Measurements from ENCODE around the gene SCN10A. TPM values are rescaled to one million over a fixed set of nuclear protein-coding genes. Genes with fewer than 3 reads are reported as not detected.
A peak's percentile ranks its signal among the peaks of the same experiment; 100 is the strongest.

Gene SCN10A
- total RNA-seq, 1 donor from 2014 or later: not detected

DNA sequence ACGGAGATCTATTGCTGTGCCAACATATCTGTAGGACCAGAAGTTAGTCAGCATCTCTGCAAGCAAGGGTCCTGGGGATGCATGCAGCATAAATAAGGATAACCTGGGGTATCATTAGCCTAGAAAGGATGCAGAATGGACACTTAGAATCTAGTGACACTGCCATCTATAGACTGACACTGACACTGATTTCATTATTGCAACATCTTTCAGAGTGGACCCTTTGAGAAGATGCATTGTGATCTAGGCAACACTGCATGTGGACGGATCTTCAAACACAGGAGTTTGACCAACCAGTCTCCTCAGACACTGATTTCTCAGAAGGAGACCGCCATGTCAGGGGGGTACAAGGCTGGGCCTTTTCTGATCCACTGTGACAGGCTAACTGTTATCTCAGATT, 52.4 kb downstream of the SCN10A start:
- DNase-seq: no peak

DNA sequence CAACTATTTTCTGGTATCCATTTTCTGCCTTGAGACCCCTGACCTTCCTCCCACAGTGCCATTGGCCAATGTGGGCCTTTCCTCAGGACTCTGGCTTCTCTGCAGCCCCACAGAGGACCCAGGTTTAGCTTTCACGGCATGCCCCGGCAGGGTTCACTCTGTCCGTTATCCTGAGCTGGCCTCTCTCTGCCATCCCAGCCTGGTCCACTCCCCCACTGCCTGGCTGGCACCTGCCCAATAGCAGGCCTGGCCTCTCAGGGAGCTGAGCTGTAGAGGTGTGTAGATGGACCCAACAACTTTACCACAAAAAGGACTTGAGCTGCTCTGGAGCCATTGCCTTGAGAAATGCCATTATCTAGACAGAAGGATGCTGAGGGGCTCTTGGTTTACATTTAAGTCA, 57.5 kb downstream of the SCN10A start:
- no peak for DNase-seq

DNA sequence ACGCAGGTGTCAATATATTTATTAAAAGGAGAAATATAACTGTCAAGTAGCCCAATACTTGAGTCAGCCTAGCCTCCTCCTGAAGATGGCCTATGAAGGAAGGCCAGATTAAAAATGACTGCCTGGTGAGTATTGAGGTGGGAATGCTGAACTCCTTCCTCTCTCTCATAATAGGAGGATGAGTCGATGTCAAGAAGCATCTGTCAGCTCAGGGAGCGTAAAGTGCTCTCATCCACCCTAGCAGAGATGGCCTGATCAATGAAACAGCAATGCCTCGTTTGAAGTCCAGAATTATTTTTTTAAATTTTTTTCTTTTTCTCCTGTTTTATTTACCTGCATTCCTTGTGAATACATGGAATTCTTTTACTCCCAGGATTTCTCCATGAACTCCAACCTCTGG, 58.3 kb downstream of the SCN10A start:
- DNase-seq: no peak

DNA sequence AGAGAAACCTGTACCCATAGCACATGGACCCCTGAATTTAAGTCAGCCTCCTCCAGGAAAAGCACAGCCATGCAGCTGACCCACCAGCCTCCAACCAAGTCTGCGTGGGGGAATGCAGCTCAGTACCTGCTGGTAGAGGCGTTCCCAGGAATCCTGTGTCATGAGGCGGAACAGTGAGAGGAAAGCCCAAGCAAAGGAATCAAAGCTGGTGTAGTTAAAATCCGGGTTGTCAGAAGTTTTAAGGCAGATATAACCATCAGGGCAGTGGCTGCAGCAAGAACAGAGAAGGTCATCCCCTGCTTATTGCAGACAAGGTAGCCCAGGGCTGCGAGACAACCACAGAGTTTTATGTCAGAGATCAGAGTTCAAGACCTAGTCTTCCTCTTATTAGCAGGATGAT, 59.1 kb downstream of the SCN10A start:
- no peak for DNase-seq

DNA sequence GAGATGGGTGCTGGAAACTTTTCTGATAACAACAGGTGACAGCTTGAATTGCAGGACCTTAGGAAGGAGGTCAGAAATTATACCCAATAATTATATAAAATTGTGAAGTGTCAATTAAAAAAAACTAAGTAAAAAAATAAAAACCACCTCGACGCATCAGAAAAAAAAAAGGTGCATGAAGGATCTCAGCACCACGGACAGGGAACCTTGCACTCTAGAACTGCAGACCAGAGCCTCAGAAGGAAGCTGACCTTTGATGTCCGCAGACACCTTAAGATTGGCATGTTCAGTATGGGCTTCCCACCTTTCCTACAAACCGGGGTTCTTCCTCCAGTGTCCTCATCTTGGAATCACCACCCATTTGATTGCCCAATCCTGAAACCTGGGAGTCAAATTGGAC, 60.9 kb downstream of the SCN10A start:
- peak; percentile 34 for DNase-seq

DNA sequence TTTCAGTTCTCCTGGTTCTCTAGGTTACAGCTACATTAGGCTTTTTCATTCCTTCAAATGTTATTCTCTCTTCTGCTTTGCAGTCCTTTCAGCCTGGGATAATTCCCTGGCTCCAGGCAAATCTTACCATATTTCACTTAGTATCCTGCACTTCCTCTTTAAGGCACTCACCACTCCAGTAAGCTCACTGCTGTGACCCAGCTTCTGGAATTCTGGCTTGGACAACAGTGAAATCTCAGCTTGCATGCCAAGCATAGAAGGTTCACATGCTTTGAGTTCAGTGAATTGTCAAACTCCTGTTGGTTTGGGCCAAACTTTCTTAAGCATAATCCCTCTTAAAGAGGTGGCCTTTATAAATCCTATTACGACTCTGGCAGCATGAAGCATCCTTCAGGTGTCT, 69.4 kb downstream of the SCN10A start:
- no peak for DNase-seq

DNA sequence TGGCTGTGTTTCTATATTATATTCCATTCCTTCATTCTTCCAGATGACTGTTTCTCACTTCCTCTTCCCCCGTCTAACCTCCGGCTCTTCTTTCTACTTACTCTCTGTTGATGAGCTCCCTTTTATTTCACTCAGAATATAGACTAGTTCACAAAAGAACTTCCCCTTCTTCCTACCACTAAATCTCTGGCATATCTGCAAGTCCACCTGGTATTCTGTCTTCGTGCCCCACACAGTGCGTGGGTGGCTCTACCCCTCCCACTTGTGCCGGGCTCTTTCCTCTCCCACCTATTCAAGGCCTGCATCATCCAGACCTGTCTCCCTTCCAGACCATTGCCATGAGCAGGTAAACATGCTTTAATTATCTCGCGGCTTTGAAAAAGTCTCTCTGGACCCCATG, 73.0 kb downstream of the SCN10A start:
- no peak for DNase-seq

DNA sequence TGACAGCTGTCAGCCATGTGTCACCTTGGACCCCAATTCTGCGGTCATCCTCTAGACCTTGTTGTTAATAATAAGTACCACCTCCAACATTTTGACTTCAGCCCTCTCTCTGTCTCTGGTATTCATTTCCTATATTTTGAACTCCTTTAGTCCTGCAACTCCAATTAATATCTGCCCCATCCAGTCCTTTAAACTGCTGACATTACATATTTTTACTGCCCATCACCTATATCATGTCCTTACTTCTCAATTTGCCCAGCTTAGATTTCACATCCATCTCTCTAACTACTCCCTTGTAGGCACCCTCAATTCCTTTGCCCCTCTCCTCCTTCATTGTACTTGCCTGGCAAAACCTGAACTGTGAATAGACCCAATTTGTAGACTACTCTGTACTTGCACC, 73.5 kb downstream of the SCN10A start:
- no peak for DNase-seq

DNA sequence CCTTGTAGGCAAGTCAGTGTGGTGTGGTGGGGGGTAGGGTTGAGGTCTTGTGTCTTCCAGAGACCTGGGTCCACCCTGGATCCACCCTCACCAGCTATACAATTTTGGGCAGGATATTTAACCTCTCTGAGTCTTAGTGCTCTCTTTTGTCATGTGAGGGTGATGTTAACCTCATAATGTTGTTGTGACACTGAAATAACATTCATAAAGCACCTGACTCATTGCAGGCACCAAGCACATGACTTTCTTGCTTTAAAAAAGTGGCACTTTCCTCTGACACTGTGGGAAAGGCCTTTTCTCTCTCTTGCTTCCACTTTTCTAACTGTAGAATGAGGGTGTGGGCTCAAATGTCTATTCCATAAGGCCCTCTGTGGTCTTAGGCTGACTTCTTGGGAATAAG, 75.5 kb downstream of the SCN10A start:
- no peak for DNase-seq

DNA sequence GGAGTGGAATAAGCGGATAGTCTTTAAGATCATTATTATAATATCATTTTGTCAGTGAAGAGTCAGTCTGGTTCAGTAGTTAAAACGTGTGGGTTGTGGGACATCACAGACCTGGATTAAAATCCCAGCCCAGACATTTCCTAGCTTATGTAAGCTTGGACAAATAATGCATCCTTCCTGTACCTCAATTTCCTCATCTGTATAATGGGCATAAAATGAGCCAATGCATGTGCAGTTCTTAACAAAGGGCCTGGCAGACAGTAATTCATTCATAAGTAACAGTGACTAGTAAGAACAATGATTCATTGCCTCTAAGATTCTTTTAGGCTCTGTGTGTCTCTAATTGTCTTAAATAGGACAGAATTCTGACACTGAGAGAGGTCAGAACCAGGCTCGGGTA, 76.1 kb downstream of the SCN10A start:
- DNase-seq: no peak

DNA sequence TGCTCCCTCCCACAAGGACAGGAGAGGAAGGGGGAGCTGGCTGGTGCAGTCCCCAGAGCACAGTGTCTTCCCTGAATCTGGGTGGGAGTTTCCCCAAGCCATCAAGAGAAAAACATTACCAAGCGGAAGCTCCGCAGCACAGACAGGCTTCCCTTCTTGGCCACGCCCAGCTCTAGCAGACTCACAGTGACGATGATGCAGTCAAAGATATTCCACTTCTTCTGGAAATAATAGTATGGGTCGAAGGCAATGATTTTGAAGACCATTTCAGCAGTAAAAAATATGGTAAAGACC, 76.7 kb downstream of the SCN10A start:
- DNase-seq: peak; percentile 59

DNA sequence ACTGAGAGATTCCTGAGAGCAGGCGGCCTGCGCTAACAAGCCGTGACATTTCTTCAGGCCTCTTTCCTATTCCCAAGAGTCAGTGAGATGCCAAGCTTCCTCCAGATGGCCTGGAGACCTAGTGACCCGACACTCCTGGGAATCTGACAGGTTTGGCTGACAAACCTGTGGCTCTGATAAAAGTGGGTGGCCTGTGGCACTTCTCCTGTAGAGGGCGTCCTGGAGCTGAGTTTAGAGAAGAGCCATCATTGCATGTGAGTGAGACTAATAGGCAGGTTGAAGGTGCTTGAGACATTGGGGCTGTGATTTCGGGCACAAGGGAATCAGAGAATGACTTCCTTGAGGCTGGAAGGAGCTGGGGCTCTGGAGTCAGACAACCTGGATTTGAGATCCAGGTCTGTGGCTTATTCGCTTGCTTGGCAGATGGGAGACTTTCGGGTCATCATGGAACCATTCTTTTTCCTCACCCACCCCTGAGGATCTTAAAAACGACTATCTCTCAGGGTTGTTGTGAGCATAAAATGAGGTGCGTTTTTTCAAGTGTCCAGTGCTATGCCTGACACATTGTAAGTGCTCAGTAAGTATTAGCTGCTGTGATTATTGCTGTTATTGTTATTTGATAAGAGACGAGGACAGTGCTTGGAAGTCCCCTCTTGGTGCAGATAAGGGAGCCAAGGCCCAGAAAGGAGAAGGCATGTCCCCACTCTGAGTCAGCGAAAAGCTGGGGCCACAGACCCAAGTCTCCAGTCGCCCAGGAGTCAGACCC, 77.2 kb downstream of the SCN10A start:
- DNase-seq: peak; percentile 82

DNA sequence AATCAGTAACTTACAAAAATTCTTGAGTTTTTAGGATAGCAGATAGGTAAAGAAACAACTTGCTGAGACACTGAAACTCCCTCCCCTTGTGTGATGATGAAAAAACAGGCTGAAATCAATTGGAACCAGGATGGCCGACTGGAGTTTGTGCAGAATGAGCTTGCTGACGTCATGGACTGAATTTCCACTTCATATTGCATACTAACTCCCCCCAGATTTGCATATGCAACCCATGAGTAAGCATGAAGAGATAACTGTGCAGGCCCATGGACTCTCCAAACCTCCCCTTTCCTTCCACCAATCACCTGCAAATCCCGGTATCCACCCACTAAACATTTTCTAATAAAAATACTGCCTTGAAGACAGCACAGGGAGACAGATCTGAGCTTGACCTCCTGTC, 84.5 kb downstream of the SCN10A start:
- no peak for DNase-seq

DNA sequence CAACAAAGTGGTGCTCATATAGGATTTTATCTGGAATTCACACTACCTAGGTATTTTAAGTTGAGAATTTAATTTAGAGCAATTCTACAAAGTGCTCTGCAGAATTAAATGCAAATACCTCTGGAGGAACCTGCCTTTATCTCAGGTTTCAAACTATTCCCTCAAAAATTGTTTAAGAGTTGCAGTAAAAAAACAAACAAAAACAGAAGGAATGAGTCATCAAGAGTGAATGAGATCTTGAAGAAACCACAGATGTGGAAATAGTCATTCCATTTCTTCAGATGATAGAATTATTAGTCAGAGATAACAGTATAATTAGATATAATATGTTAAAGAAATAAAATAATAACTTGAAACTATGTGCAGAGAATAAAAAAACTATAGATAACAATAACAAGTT, 85.7 kb downstream of the SCN10A start:
- DNase-seq: peak; percentile 40

DNA sequence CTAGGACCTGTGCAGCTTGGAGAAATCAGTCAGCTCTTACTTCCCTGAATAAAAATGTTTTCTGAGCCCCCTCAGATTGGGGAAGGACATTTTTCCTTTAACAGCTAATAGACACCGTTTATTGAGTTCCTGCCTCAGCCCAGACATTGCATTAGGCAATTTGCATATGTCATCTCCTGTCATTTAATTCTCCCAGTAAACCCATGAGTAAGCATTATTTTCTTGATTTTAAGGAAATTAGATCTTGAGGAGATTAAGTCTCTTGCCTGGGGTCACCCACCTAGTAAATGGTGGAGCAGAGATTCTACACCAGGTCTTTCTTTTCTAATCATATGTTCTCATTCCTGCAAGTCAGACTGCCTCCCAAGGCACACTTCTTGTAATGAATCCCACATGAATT, 88.0 kb downstream of the SCN10A start:
- no peak for DNase-seq

DNA sequence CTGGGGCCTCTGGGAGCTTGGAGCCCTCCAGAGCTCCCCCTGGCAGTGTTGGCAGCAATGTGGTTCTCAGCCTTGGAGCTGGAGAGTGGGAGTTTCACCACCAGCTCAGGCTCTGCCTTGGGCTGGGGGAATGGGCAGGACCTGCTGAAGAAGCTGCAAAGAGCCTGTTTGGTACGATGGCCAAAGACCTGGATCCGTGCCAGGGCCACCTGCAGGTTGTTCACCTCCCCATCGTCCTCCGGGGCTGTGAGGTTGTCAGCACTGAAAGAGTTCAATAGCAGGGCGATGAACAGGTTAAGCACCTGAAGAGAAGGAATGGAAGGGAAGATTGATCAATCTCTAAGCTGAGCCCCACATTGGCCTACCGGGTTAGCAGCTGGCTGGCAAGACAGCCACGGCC, 89.3 kb downstream of the SCN10A start:
- no peak for DNase-seq

DNA sequence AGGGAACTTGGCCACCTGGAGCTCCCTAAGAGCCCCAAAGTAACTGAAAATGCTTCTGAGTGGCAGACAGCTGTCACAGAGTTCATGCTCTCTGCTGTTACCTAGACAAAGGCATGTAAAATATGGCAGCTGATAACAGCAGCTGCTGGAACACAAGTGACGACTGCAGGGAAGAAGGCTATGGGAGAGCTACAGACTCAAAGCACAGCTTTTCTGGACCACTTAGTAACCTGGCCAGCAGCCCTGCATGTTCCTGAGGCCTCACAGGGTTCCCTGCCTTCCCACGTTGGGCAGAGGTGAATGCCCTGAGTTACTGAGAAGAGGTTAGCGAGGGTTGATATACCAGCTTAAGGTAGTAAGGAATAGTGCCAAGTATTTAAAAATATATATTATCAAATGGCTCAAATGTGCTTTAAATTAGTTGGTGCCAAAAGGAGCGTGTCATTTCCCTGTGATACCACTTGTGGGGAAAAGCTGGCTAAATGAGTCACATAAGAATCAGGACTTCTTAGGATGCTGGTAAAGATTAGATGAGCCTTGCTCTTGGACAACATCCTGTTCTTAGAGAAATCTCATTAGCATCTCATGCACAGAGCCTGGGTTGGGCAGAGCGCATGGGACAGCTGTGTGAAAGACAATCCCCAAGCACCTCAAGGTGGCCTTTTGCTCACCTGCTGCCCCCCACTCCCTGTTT, 90.1 kb downstream of the SCN10A start:
- peak; percentile 78 for DNase-seq

DNA sequence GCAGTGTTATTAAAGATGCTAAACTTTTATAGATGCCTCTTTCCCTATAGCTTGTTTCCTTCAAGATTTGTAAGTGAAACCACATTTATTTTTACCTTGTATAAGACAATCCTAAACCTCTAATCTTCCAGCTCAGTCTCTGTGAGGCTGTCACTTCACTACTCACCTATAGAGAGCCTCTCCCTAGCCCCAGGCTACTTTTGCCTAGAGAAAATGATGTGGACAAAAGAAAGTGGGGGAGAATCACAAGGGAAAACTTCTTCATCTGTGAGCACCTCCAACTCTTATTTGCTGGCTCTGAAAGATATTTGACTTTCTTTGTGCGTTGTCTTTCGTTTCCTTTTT, 91.7 kb downstream of the SCN10A start:
- DNase-seq: no peak

DNA sequence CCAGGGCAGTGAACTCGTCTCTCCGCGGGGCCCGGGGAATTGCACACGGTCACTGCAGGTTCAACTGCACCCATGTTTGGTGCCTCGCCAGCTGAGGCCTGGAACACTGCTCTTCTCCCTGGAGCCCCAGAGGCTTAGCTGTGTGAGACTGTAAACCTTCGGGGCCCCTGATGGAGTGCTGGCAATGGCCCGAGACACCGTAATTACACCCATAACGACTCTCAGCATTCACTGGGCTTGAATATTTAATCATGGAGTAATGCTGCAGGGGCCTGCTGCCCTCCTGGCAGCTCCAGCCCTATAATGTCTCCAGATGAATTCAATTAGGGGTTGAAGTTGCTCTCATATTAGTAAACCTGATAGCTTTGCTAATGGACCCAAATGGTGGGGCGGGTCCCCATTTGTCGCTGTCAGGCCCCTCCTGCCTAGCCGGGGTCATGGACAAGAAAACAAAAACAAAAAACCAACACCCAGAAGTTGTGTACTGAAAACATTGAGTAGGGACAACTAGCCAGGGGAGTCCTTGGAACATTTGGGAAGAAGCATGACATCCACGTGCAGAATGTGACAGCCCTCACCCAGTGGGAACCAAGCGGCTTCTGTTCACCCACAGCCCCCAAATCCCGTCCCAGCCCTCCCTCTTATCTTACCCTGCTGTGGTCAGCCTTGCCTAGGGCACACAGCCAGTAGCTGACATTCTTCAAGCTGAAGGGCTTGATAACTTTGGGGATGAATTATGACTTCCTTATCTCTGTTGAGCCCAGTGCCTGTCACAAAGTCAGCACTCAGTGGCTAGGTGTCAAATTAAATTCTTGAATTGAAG, 92.2 kb downstream of the SCN10A start:
- DNase-seq: peak; percentile 18

DNA sequence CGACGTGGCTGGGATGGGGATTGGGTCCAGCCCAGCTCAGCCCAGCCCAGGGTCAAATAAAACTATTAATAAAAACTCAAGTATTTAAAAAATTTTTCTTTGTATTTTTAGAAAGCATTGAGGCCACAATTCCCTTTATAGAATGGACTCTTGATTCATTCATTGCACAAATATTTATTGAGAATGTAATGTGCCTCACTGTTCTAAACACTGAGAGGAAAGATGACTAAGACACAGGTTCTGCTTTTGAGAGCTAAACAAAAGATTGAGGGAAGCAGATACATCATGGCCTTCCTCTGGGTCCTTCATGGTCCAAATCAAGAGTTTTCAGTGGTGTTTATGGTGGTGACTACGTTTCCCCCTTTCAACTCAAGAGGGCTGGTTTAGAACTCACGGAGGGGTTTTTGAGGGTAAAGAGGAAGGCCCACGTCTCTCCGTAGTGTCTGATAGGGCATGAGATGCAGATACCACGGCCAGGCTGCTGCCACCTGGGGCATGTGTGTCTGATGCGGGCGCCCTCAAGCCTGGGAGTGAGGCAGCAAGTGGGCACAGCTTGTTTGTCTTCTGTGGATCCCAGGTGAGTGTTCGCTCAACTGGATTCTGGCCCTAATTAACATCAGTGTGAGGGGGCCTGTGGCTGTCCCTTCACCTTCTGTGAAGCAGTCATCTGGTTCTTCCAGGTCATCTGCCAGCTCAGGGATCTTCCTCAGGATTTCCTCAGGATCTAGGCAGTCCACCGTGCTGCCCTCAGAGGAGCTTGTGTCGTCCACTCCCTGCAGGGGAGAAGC, 93.0 kb downstream of the SCN10A start:
- peak; percentile 74 for DNase-seq

DNA sequence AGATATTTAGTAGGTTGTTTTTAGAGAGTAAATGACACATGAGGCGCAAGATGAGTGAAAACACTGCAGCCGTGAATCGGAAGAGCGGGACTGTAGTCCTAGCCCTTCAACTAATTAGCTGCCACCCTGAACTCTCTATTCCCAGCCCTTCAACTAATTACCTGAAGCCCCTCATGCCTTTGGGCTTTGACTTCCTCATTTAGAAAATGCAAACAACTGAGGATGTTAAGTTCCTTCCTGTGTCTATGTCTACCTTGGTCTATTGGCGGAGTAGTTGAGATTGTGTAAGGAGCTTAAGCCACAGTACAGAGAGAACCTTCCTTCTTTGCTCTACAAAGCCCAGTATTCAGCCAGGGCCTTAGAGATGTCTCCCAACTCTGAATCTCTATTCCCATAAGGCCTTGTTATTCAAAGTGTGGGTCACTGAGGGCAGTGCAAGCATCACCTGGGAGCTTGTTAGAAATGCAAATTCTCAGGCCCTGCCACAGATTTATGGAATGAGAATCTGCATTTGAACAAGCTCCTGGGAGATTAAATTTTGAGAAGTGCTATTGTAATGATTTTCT, 94.7 kb downstream of the SCN10A start:
- DNase-seq: no peak

DNA sequence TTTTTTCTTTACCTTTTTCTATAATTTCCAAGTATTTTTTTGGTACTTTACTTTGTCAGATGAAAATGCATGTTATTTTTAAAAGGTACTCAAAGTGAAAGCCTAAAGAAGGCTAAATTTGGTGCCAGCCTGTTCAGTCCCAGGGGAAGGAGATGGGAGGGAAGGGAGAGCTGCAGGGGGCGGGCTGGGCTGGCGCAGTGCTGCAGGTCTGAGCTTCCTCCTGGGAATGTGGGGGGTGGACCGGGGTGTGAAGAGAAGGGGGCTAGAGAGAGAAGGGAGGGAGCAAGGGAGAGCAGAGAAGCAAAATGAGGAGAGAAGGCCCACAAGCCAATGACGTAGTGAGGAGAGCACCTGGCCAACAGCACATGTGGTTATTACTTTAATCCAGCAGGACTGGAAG, 95.6 kb downstream of the SCN10A start:
- no peak for DNase-seq
